Activated CD4-positive, alpha-beta T cell treated with anti-CD3 and anti-CD28 coated beads, Interleukin-2, amount 10 ng/mL, durations not matched to agents 24 days and 14 days (primary cell): ENCODE data around the gene CBX4. TPM values are rescaled to one million over a fixed set of nuclear protein-coding genes. Genes with fewer than 3 reads are reported as not detected.

ENCODE experiments used
- DNase-seq: peaks from one replicate; pipeline ENCODE4 v3.0.0; 2022
- H3K27ac Mint-ChIP-seq: one replicate; pipeline ENCODE4 v1.8.0; 2022; ENCODE audit warnings: mild to moderate bottlenecking, mixed read lengths
- H3K27me3 Mint-ChIP-seq: one replicate; pipeline ENCODE4 v1.8.0; 2022; ENCODE audit warnings: mixed read lengths
- H3K36me3 Mint-ChIP-seq: one replicate; pipeline ENCODE4 v1.8.0; 2022; ENCODE audit warnings: low read depth, mild to moderate bottlenecking, mixed read lengths
- H3K4me1 Mint-ChIP-seq: one replicate; pipeline ENCODE4 v1.8.0; 2021; ENCODE audit warnings: mixed read lengths
- H3K4me3 Mint-ChIP-seq: one replicate; pipeline ENCODE4 v1.8.0; 2022; ENCODE audit warnings: mild to moderate bottlenecking, moderate library complexity, mixed read lengths
- H3K9me3 Mint-ChIP-seq: one replicate; pipeline ENCODE4 v1.8.0; 2021; ENCODE audit warnings: mixed read lengths
- intact Hi-C: fragments of 100-400 bp; cut with micrococcal nuclease; formaldehyde crosslinking; loops from one replicate; pipeline ENCODE4 v1.15.1; 2023
- total RNA-seq: library from RNA; stranded (reverse); gene quantifications from 2 replicates; pipeline ENCODE4 v1.2.3, GENCODE V29; 2022

The CBX4 gene
- total RNA-seq, 1 donor from 2014 or later, result 19.4 TPM

- no peak for DNase-seq
- Mint-ChIP-seq H3K27ac (peak overlapping the region; percentile 62), H3K9me3 (no peaks in the 10 kb centered on the region), H3K36me3 (no peaks in the 10 kb centered on the region), H3K4me3 (peak overlapping the region; percentile 57), H3K4me1 (peaks cover 24% of the 10 kb centered on the region), H3K27me3 (peaks cover 52% of the 10 kb centered on the region)
- intact Hi-C loops, result loop anchor here (5.0 to 10.0 kb wide), 2 partner anchors 35 to 1582 kb away; partner anchors contain the start of genes BAHCC1 and CBX2
These were observed 26.6 kb downstream of the CBX4 start for GRCh38 chr17:79812353-79813258.

GRCh38 chr17:79811868-79812352 lies 27.3 kb downstream of the CBX4 start:
- no peaks in the 10 kb centered on the region for H3K36me3 Mint-ChIP-seq
- intact Hi-C loops, result loop anchor here (2.0 to 10.0 kb wide), 3 partner anchors 15 to 1583 kb away; partner anchors contain the start of genes BAHCC1, CBX2 and CBX8
- H3K27me3 Mint-ChIP-seq, result peaks cover 54% of the 10 kb centered on the region
- H3K4me1 Mint-ChIP-seq, result peaks cover 25% of the 10 kb centered on the region
- H3K9me3 Mint-ChIP-seq, result no peaks in the 10 kb centered on the region
- H3K27ac Mint-ChIP-seq, result peak overlapping the region; percentile 62
- no peak for DNase-seq
- peak overlapping the region; percentile 57 for H3K4me3 Mint-ChIP-seq

DNA sequence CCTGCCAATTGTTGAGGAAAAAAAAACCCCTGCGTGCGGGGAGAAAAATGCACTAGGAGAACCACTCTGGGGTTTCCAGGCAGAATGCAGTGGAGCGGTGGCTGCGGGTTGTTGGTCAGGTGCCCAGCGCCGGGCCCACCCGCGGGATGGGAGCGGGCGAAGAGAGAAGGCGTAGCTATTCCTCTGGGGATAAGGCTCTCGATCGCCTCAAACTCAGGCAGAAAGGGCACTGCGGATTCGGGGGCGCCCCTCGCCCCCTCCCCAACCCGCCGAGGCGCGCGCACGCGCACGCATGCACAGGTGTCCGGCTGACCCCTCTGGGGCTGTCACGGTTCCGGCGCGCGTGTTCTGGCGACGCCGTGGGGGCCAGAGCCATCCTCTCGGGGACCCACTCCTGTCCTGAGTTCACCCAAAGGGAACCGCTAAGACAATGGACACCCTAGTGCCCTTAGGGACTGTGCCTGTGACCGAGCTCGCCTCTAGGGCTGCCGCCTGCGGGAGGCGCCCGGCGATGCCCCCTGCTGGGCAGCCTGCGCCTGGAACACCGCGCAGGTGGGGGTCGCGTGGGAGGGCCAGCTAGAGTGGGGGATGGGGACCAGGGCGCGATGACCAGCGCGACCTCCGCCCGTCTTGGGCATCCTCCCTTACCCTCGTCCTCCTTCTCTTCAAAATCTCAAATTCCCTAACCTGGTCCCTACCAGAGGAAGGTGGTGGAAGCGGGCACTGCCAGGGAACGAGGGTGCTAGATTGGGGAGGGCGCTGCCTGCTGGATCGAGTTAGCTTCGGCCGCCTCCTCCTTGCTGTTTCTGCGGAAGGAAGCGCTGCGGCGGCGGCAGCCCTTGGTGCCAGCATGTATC lies 28.0 kb downstream of the CBX4 start:
- Mint-ChIP-seq H3K27me3 (peaks cover 53% of the 10 kb centered on the region), H3K4me1 (peaks cover 25% of the 10 kb centered on the region)

DNA sequence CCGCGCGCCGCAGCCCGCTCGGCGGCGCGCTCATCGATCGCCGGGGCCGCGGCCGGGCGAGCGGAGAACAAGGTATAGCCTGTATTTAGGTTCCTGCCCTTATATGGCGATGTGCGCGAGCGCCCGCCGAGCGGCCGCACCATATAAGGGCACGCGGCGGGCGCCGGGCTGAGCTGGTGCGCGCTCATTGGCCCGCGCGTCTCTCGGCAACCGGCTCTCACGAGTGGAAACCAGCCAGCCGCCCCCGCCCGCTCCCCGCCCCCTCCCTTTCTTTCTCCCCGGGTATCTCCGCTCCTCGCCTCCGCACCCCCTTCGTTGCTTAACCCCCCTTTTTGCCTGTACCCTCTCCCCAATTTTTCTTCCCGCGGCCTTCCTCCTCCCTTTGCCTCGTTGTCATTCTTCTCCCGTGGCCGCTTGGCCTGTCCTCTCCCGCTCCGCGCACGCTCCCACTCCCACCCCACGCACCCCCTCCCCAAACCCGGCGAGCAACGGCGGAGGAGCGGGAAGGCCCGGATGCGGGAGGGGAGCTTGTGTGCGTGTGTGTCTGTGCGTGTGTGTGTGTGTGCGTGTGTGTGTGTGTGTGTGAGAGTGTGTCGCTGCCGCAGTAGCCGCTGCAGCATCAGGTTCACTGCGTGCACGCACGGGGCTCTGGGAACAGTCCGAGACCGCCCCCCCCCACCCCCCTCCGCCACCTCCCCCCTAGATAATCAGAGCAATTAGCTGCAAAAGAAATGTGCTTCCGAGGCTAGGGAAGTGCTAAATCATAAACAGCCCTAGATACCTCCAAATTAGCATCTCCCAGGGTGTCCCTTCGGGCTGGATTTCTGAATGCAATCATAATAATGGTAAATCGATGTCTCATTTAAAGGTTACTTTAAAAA lies 28.9 kb downstream of the CBX4 start:
- peak overlapping the region; percentile 55 for H3K4me3 Mint-ChIP-seq

More for the DNA sequence above, 28.0 kb downstream of the CBX4 start:
- H3K36me3 Mint-ChIP-seq, result no peaks in the 10 kb centered on the region
- peak overlapping the region; percentile 57 for H3K4me3 Mint-ChIP-seq
- peak; percentile 80 for DNase-seq
- intact Hi-C loops, result loop anchor here (2.0 to 10.0 kb wide), 3 partner anchors 14 to 1584 kb away; partner anchors contain the start of genes BAHCC1, CBX2 and CBX8
- no peaks in the 10 kb centered on the region for H3K9me3 Mint-ChIP-seq
- peak overlapping the region; percentile 62 for H3K27ac Mint-ChIP-seq

DNA sequence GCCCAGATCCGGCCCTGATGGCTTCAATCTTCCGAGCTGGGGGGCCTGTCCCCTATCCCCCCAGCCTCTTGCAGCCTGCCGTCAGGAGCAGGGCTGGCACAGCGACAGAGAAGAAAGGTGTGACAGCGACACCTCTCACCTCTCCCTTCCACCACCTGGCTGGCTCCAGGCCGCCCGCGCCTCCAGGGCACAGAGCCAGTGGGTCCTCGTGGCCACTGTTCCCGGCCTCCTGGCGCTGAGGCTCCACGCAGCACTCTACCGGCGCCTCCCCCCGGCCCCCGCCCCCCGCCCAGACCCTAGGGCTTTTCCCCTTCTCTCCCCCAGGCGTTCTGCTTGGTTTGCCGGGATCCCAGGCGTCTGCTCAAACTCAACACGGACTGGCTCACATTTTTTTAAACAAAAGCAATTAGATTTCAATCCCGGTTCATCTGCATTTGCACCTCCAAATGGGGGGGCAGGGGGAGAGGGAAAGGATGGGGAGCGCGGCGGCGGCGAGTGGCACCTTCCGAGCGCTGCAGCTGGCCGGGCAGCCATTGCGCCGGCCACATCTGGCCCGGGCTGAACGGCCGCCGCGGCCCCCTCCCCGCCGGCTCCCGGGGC lies 29.6 kb downstream of the CBX4 start:
- Mint-ChIP-seq H3K4me1 (peaks cover 38% of the 10 kb centered on the region), H3K9me3 (peaks cover 1% of the 10 kb centered on the region), H3K27me3 (peaks cover 63% of the 10 kb centered on the region), H3K27ac (peak overlapping the region; percentile 22), H3K4me3 (peak overlapping the region; percentile 30), H3K36me3 (no peaks in the 10 kb centered on the region)
- no peak for DNase-seq
- intact Hi-C loops, result loop anchor here (1.0 to 10.0 kb wide), 4 partner anchors 13 to 1585 kb away; partner anchors contain the start of genes BAHCC1, CBX2 and CBX8

More for the DNA sequence above, 28.9 kb downstream of the CBX4 start:
- Mint-ChIP-seq H3K9me3 (no peaks in the 10 kb centered on the region), H3K36me3 (no peaks in the 10 kb centered on the region), H3K27ac (peak overlapping the region; percentile 32), H3K4me1 (peaks cover 31% of the 10 kb centered on the region), H3K27me3 (peaks cover 56% of the 10 kb centered on the region)
- peak; percentile 94 for DNase-seq
- intact Hi-C loops, result loop anchor here (1.0 to 10.0 kb wide), 4 partner anchors 14 to 1584 kb away; partner anchors contain the start of genes BAHCC1, CBX2 and CBX8

- H3K4me1 Mint-ChIP-seq, result peaks cover 36% of the 10 kb centered on the region
- H3K27me3 Mint-ChIP-seq, result peaks cover 61% of the 10 kb centered on the region
- peak overlapping the region; percentile 30 for H3K4me3 Mint-ChIP-seq
- peak overlapping the region; percentile 41 for H3K27ac Mint-ChIP-seq
- peak; percentile 83 for DNase-seq
- H3K36me3 Mint-ChIP-seq, result peaks cover 2% of the 10 kb centered on the region
- intact Hi-C loops, result no loop called here
- peaks cover 4% of the 10 kb centered on the region for H3K9me3 Mint-ChIP-seq
These were observed 30.3 kb downstream of the CBX4 start for GRCh38 chr17:79808763-79809529.

DNA sequence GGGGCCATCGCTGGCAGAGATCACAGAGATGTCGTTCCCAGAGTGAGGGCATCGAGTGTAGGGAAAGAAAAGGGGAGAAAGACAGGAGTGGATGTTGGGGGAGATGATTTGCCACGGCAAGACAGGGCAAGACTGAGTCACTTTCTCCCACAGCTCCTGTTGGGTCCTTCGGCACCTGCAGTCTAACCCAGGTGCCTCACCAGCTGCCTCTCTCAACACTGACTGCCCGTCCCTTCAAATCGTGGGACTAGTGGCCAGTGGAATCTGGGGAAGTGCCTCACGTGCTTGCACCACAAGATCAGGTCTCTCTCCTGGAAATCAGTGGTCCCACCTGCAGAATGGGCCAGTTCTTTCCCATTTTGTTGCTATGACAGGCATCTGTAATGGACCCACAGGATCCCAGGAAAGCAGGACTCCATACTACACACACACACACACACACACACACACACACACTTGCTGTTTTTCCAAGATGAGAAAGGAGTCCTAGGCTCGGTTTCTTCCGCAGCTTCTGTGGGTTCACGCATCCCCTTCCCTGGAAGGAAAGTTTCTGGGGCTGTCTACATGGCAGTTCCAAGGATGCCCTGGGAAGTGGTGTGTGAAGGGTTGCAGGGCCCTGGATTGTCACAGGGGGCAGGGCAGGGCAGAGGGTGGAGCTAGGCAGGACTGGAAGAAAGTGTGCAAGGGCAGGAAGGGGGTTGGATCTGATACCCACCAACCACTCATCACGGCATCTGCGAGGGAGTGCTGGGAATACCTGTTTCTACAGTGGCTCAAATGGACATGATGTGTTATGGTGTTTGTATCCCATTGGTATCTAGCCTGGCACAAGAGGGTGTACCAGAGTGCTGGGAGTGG lies 32.1 kb downstream of the CBX4 start:
- intact Hi-C loops, result no loop called here
- H3K4me1 Mint-ChIP-seq, result peaks cover 36% of the 10 kb centered on the region
- DNase-seq, result no peak
- peaks cover 4% of the 10 kb centered on the region for H3K9me3 Mint-ChIP-seq
- peaks cover 63% of the 10 kb centered on the region for H3K27me3 Mint-ChIP-seq
- H3K36me3 Mint-ChIP-seq, result peaks cover 2% of the 10 kb centered on the region
- H3K27ac Mint-ChIP-seq, result no peak overlapping the region
- no peak overlapping the region for H3K4me3 Mint-ChIP-seq

DNA sequence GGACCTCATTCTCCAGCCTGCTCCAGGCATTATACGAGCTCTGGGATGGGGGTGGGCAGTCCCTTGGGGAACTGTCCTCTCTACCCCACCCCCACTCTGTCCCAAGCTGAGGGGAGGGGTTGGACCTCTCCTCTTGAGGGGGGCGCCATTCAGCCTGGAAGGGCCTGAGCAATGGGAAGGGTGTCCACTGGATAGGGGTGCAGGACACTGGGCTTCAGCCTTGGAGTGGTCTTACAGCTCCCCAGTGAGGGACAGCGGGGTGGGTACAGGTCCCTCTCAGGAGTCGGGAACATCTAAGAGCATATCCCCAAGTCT lies 32.8 kb downstream of the CBX4 start:
- peaks cover 63% of the 10 kb centered on the region for H3K27me3 Mint-ChIP-seq
- H3K4me3 Mint-ChIP-seq, result no peak overlapping the region
- H3K36me3 Mint-ChIP-seq, result peaks cover 4% of the 10 kb centered on the region
- peaks cover 4% of the 10 kb centered on the region for H3K9me3 Mint-ChIP-seq
- no peak for DNase-seq
- peaks cover 32% of the 10 kb centered on the region for H3K4me1 Mint-ChIP-seq
- intact Hi-C loops, result no loop called here
- no peak overlapping the region for H3K27ac Mint-ChIP-seq

DNA sequence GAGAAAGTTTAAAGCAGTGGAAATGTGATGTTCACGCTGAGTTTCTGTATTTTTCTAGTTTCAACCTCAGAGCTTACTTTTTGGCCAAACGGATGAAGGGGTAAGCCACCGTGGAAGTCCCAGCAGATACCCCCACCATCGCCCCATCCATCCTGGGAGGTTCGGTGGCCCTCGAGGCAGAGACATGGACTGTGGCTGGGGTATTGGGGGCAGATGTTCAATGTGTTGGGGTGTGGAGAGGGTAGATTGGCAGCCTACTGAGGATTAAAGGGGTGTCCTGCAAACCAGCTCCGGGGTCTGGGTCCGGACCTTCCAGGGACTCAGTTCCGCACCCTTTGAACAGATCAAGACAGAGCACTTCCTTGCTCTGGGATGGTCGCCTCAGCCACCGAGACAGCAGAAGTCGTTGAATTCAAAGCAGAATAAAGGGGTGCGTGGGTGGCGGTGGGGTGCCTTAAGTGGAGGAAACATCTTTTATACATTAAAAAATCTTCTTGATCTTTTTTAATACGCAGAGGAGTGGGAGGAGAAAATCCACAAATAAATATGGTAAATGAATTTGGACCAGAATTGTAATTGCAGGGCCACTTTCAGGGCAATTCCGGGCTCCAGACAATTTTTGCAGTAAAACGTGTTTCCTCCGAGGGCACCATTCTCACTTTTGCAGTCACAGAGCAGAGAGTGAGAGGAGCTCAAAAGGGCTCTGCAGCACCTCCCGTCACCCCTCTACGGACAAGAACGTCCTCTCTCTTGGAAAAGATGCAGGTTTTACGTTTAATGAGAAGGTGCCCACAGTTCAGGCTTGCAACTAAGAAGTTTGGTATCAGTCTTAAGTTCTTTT lies 34.2 kb downstream of the CBX4 start:
- no peak for DNase-seq
- Mint-ChIP-seq H3K9me3 (peaks cover 4% of the 10 kb centered on the region), H3K4me3 (peak overlapping the region; percentile 77), H3K4me1 (peaks cover 35% of the 10 kb centered on the region), H3K27me3 (peaks cover 68% of the 10 kb centered on the region), H3K36me3 (peaks cover 7% of the 10 kb centered on the region), H3K27ac (peak overlapping the region; percentile 91)
- intact Hi-C loops, result no loop called here

DNA sequence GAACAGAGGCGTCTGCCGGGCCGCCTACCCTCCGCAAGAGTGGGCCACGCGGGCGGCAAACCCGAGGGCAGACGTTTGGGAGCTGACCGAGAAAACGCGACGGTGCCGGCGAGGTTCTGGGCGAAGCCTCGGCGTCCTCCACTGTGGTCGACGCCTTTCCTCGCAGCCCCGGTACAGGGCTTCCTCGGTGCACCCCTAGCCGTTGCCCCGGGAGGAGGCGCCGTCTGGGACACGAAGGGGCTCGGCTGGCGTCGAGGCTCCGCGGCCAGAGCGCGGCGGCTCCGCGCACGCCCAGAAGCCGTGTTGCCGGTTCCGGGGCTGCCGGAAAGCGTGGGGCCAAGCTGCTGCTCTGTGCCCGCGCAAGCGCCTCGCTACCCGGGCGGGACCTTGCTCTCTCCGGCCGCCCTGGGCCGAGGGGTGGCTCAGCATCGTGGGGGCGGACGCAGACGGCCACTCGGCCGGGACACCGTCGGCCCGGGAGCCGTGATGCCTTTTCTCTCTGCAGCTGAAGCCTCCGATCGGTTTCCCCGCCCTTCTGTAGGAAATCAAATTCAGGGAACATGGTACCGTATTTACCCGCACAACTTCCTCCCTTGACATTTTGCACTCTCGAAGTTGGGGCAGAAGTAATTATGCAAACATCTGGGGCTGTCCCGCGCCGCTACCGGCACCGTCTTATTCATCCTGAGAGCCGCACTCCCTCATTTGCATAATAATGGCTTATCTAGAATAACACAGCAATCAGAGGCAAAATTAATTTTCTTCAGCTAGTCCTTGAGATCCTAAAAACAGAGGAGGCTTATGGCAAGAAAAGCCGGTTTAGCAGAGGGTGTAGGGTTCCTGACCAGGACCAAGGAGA lies 35.0 kb downstream of the CBX4 start:
- H3K4me1 Mint-ChIP-seq, result peaks cover 42% of the 10 kb centered on the region
- peaks cover 72% of the 10 kb centered on the region for H3K27me3 Mint-ChIP-seq
- H3K36me3 Mint-ChIP-seq, result peaks cover 13% of the 10 kb centered on the region
- DNase-seq, result peak; percentile 86
- intact Hi-C loops, result no loop called here
- H3K4me3 Mint-ChIP-seq, result peak overlapping the region; percentile 77
- peak overlapping the region; percentile 91 for H3K27ac Mint-ChIP-seq
- H3K9me3 Mint-ChIP-seq, result peaks cover 4% of the 10 kb centered on the region
